H4 (cell line): ENCODE measurements around the gene CCT6A. TPM values are rescaled to one million over a fixed set of nuclear protein-coding genes. Genes with fewer than 3 reads are reported as not detected.
"Not testable (repeated sequence)": the region's sequence is repeated elsewhere in the genome, so short reads cannot be mapped to it uniquely, and the experiment has no call there.

Source experiments
- DNase-seq: peaks from one replicate; pipeline ENCODE4 v3.0.0-alpha.2; 2015; ENCODE audit warnings: low spot score
- total RNA-seq: library from RNA; depleted of rRNA; stranded (reverse); fragments of >200 nt; shearing (Covaris generic); gene quantifications from 2 replicates; pipeline ENCODE4 v1.2.3, GENCODE V29; 2014; rRNA removed

The CCT6A gene
- total RNA-seq, 1 experiment from 2014 or later: 709 TPM

GRCh38 chr7:56098187-56099008 lies 46.8 kb downstream of the CCT6A start:
- DNase-seq: not testable (repeated sequence)

- no peak for DNase-seq
Observed at GRCh38 chr7:56099653-56100052, 48.1 kb downstream of the CCT6A start.

- DNase-seq: not testable (repeated sequence)
Observed at GRCh38 chr7:56104138-56104537, 52.6 kb downstream of the CCT6A start.

GRCh38 chr7:56105508-56105907 lies 53.9 kb downstream of the CCT6A start:
- peak; percentile 86 for DNase-seq

- peak; percentile 100 for DNase-seq
Observed at GRCh38 chr7:56106108-56107073, 54.8 kb downstream of the CCT6A start, which contains the start of gene CHCHD2. Gene CHCHD2, minus strand, starts transcription at chr7:56106476. Its CDS starts 63 bp downstream, at chr7:56106413.

GRCh38 chr7:56107954-56108258 lies 56.3 kb downstream of the CCT6A start:
- DNase-seq: no peak

GRCh38 chr7:56110611-56111010 lies 59.0 kb downstream of the CCT6A start:
- no peak for DNase-seq

GRCh38 chr7:56112244-56112643 lies 60.7 kb downstream of the CCT6A start:
- DNase-seq: not testable (repeated sequence)

Other genes starting within 250 kb of the CCT6A start
- not detected in 2 replicates for gene SEPTIN14, start 189.0 kb upstream of the CCT6A start, total RNA-seq
- gene ZNF713, start 164.3 kb upstream of the CCT6A start, total RNA-seq: 1.6 and 5.9 TPM in 2 replicates
- gene MRPS17, start 99.9 kb upstream of the CCT6A start, total RNA-seq: 28.9 and 36.2 TPM in 2 replicates
- gene NIPSNAP2, start 87.2 kb upstream of the CCT6A start, total RNA-seq: 74.4 and 127 TPM in 2 replicates
- 178 and 207 TPM in 2 replicates for gene PSPH, start 321 bp upstream of the CCT6A start, total RNA-seq
- 206 and 255 TPM in 2 replicates for gene SUMF2, start 12.5 kb downstream of the CCT6A start, total RNA-seq
- 0.17 TPM in 1 of 2 replicates, not detected in the other for gene PHKG1, start 41.2 kb downstream of the CCT6A start, total RNA-seq
- gene CHCHD2, start 54.7 kb downstream of the CCT6A start, total RNA-seq: 1,524 and 1,705 TPM in 2 replicates
- gene NUPR2, start 64.7 kb downstream of the CCT6A start, total RNA-seq: not detected in 2 replicates